GM19240 (cell line): ENCODE measurements around the gene ATP5F1A.
"Not testable (repeated sequence)": the region's sequence is repeated elsewhere in the genome, so short reads cannot be mapped to it uniquely, and the experiment has no call there.

Experiments used
- DNase-seq: peaks from one replicate; pipeline ENCODE4 v3.0.0; 2011; ENCODE audit warnings: low spot score; ENCODE audit not compliant: insufficient read length

The ATP5F1A gene

DNA sequence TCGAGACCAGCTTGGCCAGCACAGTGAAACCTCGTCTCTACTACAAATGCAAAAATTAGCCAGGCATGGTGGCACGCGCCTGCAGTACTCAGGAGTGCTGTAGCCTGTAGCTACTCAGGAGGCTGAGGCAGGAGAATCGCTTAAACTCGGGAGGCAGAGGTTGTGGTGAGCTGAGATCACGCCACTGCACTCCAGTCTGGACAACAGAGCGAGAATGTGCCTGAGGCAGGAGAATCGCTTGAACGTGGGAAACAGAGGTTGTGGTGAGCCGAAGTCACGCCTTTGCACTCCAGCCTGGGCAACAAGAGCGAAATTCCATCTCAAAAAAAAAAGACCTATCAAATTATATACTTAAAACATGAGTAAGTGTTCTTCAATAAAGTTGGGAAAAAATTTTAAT, 50.7 kb downstream of the ATP5F1A start:
- not testable (repeated sequence) for DNase-seq

DNA sequence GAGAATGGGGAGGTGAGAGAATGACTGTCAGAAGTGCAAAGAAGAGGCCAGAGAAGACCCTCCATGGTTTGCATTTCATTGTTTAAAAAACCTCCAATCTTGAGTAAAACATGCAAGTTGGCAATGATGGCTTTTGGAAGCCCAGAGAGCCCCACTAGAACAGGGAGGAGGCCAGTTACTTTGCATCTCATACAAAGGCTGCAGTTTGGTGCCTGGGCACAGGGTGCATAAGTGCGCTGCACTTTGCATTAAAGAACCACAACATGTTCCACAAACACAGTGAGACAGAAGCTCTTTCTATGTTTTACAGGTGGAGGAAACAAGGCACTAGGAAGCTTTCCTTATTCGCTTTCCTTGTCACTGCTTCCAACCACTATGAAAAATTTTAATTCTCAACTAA, 51.4 kb downstream of the ATP5F1A start:
- no peak for DNase-seq

DNA sequence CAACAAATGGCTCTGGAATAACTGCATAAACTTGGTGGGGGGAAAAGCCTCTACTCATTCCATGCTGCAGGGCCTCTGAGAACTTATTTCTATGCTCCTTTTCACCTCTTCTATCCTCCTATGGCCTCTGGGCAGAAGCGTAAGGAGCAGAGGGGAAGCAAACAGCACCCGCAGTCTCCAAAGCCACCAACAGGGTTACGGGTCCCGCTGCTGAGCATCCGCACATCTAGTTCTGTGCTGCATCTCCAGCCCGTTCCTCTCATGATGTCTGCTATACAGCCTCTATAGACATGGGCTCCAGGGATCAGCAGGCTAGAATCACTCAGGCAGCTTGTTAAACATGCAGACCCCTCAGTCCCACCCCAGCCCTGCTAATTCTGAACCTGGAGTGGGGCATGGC, 52.0 kb downstream of the ATP5F1A start:
- no peak for DNase-seq

GRCh38 chr18:46042571-46043123, 55.4 kb downstream of the ATP5F1A start:
- DNase-seq = no peak

DNA sequence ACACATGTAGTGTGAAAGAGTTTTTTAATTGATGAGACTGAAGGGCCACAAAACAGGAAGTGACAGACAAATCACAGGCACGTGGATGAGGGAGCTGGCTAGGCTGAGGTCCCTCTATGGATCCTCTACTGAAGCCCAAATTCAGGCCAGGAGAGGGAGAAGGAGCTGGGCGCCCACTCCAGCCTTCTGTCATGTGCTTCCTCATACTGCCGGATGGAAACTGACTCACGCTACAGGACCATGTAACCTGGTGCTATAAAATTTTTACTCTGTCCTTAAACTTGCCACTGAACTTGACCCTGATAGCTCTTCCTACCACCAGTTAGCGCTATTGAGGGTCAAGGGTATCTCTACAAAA, 57.4 kb downstream of the ATP5F1A start:
- no peak for DNase-seq

DNA sequence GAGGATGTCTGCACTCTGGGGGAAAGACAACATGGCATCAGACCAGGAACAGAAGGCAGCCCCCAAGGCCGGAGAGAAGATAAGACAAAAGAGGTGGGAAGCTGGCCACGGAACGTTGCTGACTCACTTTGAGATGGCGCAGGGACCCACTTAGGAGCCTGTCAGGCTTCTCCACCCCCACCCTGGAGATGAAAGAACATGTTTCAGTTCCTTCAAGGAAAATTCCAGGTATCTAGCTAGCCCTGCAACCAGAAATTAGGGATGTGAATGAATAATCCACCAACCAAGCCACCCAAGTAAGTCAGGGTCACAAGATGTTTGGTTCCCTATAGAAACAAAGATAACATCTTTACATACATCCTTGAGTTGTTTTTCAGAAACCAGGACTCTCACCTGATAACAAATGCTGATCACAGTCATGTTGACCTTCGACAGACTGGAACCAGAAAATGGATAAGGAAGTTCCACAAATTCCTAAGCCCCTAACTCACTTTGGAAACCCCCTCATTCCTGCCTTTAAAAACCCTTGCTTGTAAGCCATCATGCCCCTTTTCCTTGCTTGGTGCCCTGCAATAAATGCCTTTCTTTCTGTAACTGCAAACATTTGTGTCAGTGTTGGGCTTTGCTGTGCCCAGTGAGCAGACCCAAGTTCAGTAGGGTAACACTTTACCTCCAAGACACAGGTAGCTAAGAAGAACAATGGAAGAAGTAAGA, 57.9 kb downstream of the ATP5F1A start:
- no peak for DNase-seq

- DNase-seq = no peak
Measured at GRCh38 chr18:46037512-46038305, 60.4 kb downstream of the ATP5F1A start.

DNA sequence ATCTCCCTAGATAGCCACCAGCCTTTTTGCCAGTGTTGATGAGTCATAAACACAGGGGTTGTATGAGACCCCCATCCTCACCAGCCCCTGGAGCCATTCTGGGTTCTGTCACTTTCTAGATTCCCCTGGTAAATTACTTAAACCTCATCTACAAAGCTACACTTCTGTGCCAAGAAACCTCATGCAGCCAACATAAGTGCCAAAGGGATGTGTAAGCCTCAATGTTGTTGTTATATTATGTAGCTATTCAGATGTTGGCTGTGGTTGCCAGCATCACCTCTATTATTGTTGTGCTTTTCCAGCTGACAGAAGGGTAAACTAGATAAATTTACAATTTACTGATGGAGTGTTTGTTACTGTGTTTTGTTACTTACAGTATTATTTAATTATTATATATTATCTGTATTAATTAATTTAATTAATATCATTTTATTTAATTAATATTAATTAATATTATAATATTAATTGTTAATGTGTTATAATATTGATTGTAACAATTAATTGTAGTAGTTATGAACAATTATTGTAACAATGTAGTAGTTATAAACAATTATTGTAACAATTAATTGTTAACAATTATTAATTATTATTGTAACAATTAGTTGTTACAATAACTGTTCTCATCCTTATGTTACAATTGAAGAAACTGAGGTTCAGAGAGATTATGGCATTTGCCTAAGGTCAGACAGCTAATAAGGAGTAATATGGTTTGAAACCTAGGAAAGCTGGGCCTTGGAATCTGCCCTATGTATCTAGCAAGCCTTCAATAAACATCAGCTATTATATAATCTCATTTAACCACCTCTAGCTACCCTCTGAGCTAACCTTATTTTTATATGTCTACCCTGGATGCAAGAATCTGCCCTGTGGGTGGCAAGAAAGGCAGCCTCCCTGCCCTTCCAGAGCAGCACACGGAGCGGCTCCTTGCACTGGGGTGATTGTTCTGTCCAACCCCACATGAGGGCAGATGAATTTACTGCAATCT, 62.1 kb downstream of the ATP5F1A start:
- DNase-seq = no peak

DNA sequence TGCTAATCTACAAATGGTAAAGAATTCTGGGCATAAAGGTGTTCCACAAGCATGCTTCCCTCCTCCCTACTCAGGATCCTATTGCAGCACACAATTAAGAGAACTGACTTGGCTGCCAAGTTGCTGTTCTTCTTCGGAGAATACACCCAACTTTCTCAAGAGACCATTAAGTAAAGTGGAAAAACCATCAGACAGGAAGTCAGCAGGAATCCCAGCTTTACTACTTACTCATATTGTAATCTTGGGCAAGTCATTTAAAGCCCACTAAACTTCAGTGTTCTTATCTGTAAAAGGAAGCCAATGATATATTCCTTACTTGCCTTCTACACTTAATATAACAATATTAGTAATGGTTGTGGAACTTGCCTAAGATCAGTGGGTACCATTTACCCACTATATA, 63.9 kb downstream of the ATP5F1A start:
- no peak for DNase-seq

GRCh38 chr18:46031741-46032140, 66.4 kb downstream of the ATP5F1A start:
- no peak for DNase-seq
